Measurements from ENCODE around the gene TNNC1.

TNNC1 gene

GRCh38 chr3:52489453-52489852 is 35.6 kb upstream of the TNNC1 start:
- no peak for TF ChIP-seq CTCF (IDR thresholded peaks at IDR 0.05; ENCODE audit: low read depth, low read length, missing control alignments)
- H3K4me3 ChIP-seq (ENCODE audit: low read depth, low read length), result no peak overlapping the region
- DNase-seq (ENCODE audit: low read depth), result no peak

GRCh38 chr3:52488746-52489145 is 34.9 kb upstream of the TNNC1 start:
- H3K4me3 ChIP-seq (ENCODE audit: low read depth, low read length), result no peak overlapping the region
- TF ChIP-seq CTCF (IDR thresholded peaks at IDR 0.05; ENCODE audit: low read depth, low read length, missing control alignments), result no peak
- no peak for DNase-seq (ENCODE audit: low read depth)

- no peak for DNase-seq (ENCODE audit: low read depth)
- no peak for TF ChIP-seq CTCF (IDR thresholded peaks at IDR 0.05; ENCODE audit: low read depth, low read length, missing control alignments)
- no peak overlapping the region for H3K4me3 ChIP-seq (ENCODE audit: low read depth, low read length)
Measured at GRCh38 chr3:52487788-52488691, 34.2 kb upstream of the TNNC1 start.

- TF ChIP-seq CTCF (IDR thresholded peaks at IDR 0.05; ENCODE audit: low read depth, low read length, missing control alignments), result no peak
- H3K4me3 ChIP-seq (ENCODE audit: low read depth, low read length), result no peak overlapping the region
- DNase-seq (ENCODE audit: low read depth), result no peak
Measured at GRCh38 chr3:52487050-52487787, 33.4 kb upstream of the TNNC1 start.

GRCh38 chr3:52484680-52485461 is 31.0 kb upstream of the TNNC1 start:
- H3K4me3 ChIP-seq (ENCODE audit: low read depth, low read length), result no peak overlapping the region
- TF ChIP-seq CTCF (IDR thresholded peaks at IDR 0.05; ENCODE audit: low read depth, low read length, missing control alignments), result no peak
- no peak for DNase-seq (ENCODE audit: low read depth)

- TF ChIP-seq CTCF (IDR thresholded peaks at IDR 0.05; ENCODE audit: low read depth, low read length, missing control alignments), result no peak
- DNase-seq (ENCODE audit: low read depth), result no peak
- no peak overlapping the region for H3K4me3 ChIP-seq (ENCODE audit: low read depth, low read length)
Measured at GRCh38 chr3:52483577-52484381, 29.9 kb upstream of the TNNC1 start.
